ENCODE measurements around the gene NPTX1. TPM values are rescaled to one million over a fixed set of nuclear protein-coding genes. Genes with fewer than 3 reads are reported as not detected.

The NPTX1 gene
- total and polyA plus RNA-seq, 2 of the 13 experiments (the other 11 are each of a cell fraction or from before 2014, with no cell fraction given), result 0.01 TPM; not detected in 1

DNA sequence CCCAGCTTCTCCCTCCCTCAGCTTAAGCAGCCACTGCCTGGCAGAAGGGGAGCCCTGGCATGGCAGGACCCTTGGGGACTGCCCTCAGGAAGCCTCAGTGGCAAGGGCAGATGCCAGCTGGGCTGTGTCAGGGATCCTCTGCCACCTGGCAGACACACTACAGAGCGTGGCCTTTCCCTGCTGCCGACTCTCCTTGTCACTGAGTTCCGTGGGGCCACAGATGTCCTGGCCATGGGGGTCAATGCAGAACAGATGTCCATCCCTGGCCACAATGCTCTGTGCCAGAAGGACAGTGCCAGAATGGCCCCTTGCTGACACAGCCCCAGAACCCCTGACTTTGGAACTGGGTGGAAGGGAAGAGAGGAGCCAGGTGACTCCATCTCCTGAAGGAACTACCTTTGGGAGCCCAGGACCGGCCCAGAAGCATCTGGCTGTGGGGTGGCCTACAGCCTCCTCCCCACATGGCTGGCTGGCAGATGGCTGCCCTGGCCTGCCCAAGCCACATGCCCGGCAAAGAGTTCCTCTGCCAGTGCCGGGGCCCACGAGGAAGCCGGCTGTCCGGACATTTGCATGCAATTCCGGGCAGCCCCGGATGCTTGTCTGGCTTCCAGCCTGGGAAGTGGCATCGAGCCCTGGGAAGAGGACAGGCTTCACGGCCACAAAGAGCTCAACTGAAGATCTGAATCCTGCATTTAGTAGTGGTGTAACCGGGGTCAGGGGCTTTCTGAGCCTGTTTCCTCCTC, 24.1 kb downstream of the NPTX1 start:
- Histone ChIP-seq H3K27ac (ENCODE audit: extremely low read length, insufficient read depth, low read length) (no peak overlapping the region), H4K20me1 (ENCODE audit: insufficient read depth, low read length) (no peaks in the 10 kb centered on the region), H3K79me2 (ENCODE audit: insufficient read depth, low read length) (no peaks in the 10 kb centered on the region), H3K4me3 (replicated peaks in 1 of 3; ENCODE audit: insufficient read depth in 1 of 3, low read depth in 2 of 3, low read length in 3 of 3) (no peak overlapping the region), H3K4me1 (ENCODE audit: insufficient read depth, low read length) (peaks cover 37% of the 10 kb centered on the region), H3K9ac (ENCODE audit: insufficient read depth, low read depth, low read length) (no peak overlapping the region), H3K9me3 (ENCODE audit: low read length) (no peaks in the 10 kb centered on the region), H2AFZ (ENCODE audit: low read length) (no peak overlapping the region), H3K27me3 (ENCODE audit: control insufficient read depth in 1 of 2, insufficient read depth in 2 of 2, low read length in 2 of 2) (peaks cover 11 to 52% of the 10 kb centered on the region in 2 experiments; a peak in 4 of 5 replicates), H3K4me2 (ENCODE audit: low read depth, low read length) (no peak overlapping the region), H3K36me3 (replicated peaks in 1 of 2; ENCODE audit: control insufficient read depth in 1 of 2, insufficient read depth in 2 of 2, low read length in 2 of 2) (no peaks in the 10 kb centered on the region)
- in situ Hi-C loops (cut with HindIII; ENCODE audit: extremely low pct_ligation_motif_present, low pct_unique_long_range_greater_than_20kb), result no loop called here
- no peak for ATAC-seq
- TF ChIP-seq, protein P1, sequence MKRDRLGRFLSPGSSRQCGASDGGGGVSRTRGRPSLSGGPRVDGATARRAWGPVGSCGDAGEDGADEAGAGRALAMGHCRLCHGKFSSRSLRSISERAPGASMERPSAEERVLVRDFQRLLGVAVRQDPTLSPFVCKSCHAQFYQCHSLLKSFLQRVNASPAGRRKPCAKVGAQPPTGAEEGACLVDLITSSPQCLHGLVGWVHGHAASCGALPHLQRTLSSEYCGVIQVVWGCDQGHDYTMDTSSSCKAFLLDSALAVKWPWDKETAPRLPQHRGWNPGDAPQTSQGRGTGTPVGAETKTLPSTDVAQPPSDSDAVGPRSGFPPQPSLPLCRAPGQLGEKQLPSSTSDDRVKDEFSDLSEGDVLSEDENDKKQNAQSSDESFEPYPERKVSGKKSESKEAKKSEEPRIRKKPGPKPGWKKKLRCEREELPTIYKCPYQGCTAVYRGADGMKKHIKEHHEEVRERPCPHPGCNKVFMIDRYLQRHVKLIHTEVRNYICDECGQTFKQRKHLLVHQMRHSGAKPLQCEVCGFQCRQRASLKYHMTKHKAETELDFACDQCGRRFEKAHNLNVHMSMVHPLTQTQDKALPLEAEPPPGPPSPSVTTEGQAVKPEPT (CRISPR knock-in tag; IDR thresholded peaks at IDR 0.05; ENCODE audit: low read depth), result no peak
- TF ChIP-seq ZNF260 (CRISPR knock-in tag; IDR thresholded peaks at IDR 0.05; ENCODE audit: borderline replicate concordance, low read depth), result no peak
- TF ChIP-seq FOXA3 (CRISPR knock-in tag; IDR thresholded peaks at IDR 0.05), result no peak
- TF ChIP-seq AGO2 (optimal IDR thresholded peaks at IDR 0.05; ENCODE audit: low read depth, low read length), result peak; percentile 31
- TF ChIP-seq ZNF552 (CRISPR knock-in tag; IDR thresholded peaks at IDR 0.05; ENCODE audit: borderline replicate concordance), result no peak
- 0 out of 2 replicates have a peak, but pooled peaks have one; percentile 22 for TF ChIP-seq HNRNPL (IDR thresholded peaks at IDR 0.05; ENCODE audit: low read depth, low read length)
- TF ChIP-seq MEF2D (CRISPR knock-in tag; IDR thresholded peaks at IDR 0.05), result no peak
- TF ChIP-seq, protein P2, sequence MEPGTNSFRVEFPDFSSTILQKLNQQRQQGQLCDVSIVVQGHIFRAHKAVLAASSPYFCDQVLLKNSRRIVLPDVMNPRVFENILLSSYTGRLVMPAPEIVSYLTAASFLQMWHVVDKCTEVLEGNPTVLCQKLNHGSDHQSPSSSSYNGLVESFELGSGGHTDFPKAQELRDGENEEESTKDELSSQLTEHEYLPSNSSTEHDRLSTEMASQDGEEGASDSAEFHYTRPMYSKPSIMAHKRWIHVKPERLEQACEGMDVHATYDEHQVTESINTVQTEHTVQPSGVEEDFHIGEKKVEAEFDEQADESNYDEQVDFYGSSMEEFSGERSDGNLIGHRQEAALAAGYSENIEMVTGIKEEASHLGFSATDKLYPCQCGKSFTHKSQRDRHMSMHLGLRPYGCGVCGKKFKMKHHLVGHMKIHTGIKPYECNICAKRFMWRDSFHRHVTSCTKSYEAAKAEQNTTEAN (CRISPR knock-in tag; conservative IDR thresholded peaks at IDR 0.05), result no peak
- BruUV-seq (replicated peaks), result no TSS peak
- 47% methylated on average over 10 of the region's 14 CpGs for WGBS (ENCODE audit: low lambda C conversion rate)
- ChIA-PET CTCF (ENCODE audit: low intra/inter-chr PET ratio, low total read pairs) (no interaction called here), POLR2A (no interaction called here)
- no peak for FAIRE-seq
- no peak for DNase-seq (ENCODE audit: low spot score)
- intact Hi-C loops (cut with micrococcal nuclease; ENCODE audit: unreplicated experiment), result no loop called here
